ENCODE results near the gene TTC28.

DNA sequence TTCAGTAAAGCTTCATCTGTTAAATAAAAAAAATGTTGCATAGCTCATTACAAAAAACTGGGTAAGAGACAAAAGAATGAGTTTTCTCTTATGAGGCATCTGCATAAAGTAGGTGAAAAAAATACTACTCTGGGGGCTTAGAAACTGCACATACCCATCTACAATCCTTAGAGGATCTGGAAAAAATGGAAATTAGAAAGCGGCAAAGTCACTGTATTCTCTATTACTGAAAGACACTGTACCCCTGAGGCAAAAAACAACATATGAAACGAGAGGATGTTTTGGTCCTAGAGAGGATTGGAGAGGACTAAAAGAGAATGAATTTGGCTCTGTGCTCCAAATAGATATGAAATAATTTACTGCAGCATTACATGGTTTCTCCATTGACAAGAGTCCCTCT, 553.8 kb downstream of the TTC28 start:
- TF ChIP-seq POLR2A (IDR thresholded peaks at IDR 0.05) (no peak), POLR2AphosphoS5 (IDR thresholded peaks at IDR 0.05) (no peak)

Measured in sigmoid colon (tissue), 4 donors.